Left ventricle myocardium superior (tissue), 1 donor: Measurements from ENCODE around the gene WSCD1. TPM values are rescaled to one million over a fixed set of nuclear protein-coding genes. Genes with fewer than 3 reads are reported as not detected.

Experiments used
- ATAC-seq: fragments of 200-7000 bp; cut with Tn5 transposase; one replicate; pipeline ENCODE4 v1.9.1; 2020; ENCODE audit warnings: mild to moderate bottlenecking, moderate library complexity
- DNase-seq: peaks from one replicate; pipeline ENCODE4 v3.0.0-alpha.2; 2020
- intact Hi-C: fragments of 100-400 bp; cut with micrococcal nuclease; formaldehyde crosslinking; loops from one replicate; pipeline ENCODE4 v1.11.0; 2022
- total RNA-seq: library from RNA; stranded (reverse); fragmentation: NEBNext Ultra II Directional; extraction: Animal tissue kit (Norgen Biotek cat#: 25700); gene quantifications from one replicate; pipeline ENCODE4 v1.2.1, GENCODE V29; 2021
- donor health status: DM: no; HTN: yes; CAD: no; lungs with severe emphysema.

Gene WSCD1
- total RNA-seq, 1 donor from 2014 or later: 11.6 TPM

GRCh38 chr17:6172642-6173330, 102.6 kb downstream of the WSCD1 start:
- no peak for DNase-seq
- intact Hi-C loops: no loop called here
- no peak for ATAC-seq

- DNase-seq (no peak), ATAC-seq (no peak)
- intact Hi-C loops: no loop called here
Observed at GRCh38 chr17:6173653-6174052, 103.5 kb downstream of the WSCD1 start.
